Endothelial cell of umbilical vein (primary cell): ENCODE results near the gene GNAZ. TPM values are rescaled to one million over a fixed set of nuclear protein-coding genes. Genes with fewer than 3 reads are reported as not detected.

Source experiments
- BruUV-seq: library from RNA; stranded (reverse); fragments of 400-500 nt; replicated peaks from 2 replicates; lab custom pipeline; 2021; lab: Mats Ljungman, UMichigan
- CTCF ChIA-PET: fragments of 300-600, 350-600 bp; sonication (Branson Sonifier 250); formaldehyde crosslinking; loops from one replicate; lab custom pipeline; 2021; ENCODE audit warnings: antibody characterized with exemption, inconsistent platforms; lab: Charles Lee
- POLR2A ChIA-PET: fragments of 300-600, 350-600 bp; sonication (Branson Sonifier 250); formaldehyde crosslinking; loops from one replicate; lab custom pipeline; 2021; ENCODE audit warnings: antibody characterized with exemption, inconsistent platforms; lab: Charles Lee
- DNase-seq: peaks from one replicate; pipeline ENCODE4 v3.0.0-alpha.2; 2011; ENCODE audit warnings: low read depth, low spot score
- FAIRE-seq: peaks from 2 replicates; lab custom pipeline; 2011; peaks lifted over from hg19 to GRCh38; lab: Jason Lieb, UNC
- H2AFZ ChIP-seq: 2 replicates; pipeline ENCODE4 v1.6.0; 2012; ENCODE audit warnings: low read depth, low read length, control low read depth, inconsistent platforms
- H3K27ac ChIP-seq: 2 replicates; pipeline ENCODE4 v1.5.1; 2011; ENCODE audit warnings: low read depth, mild to moderate bottlenecking, control low read depth, low read length, moderate library complexity; ENCODE audit not compliant: insufficient read depth
- H3K27me3 ChIP-seq, 2 experiments: 2 replicates each; pipeline versions ENCODE4 v1.6.0 to v1.6.1; 2011; ENCODE audit warnings: low read length in 2 of 2, mixed read lengths in 1 of 2; ENCODE audit not compliant: control insufficient read depth in 2 of 2, insufficient read depth in 2 of 2
- H3K36me3 ChIP-seq, 2 experiments: 2 replicates in 1 of 2; 3 replicates in 1 of 2; pipeline ENCODE4 v1.5.1; 2011; ENCODE audit warnings: low read length in 2 of 2, mild to moderate bottlenecking in 1 of 2, moderate library complexity in 1 of 2; ENCODE audit not compliant: control insufficient read depth in 2 of 2, insufficient read depth in 2 of 2; ENCODE audit errors: extremely low read depth in 1 of 2
- H3K4me1 ChIP-seq: 3 replicates; pipeline ENCODE4 v1.5.1; 2011; ENCODE audit warnings: mild to moderate bottlenecking, low read length; ENCODE audit not compliant: control insufficient read depth, insufficient read depth; ENCODE audit errors: extremely low read depth
- H3K4me2 ChIP-seq: 2 replicates; pipeline ENCODE4 v1.6.1; 2011; ENCODE audit warnings: low read length, control low read depth, mixed read lengths; ENCODE audit not compliant: insufficient read depth
- H3K4me3 ChIP-seq, 3 experiments: fragments of 200-600 bp in 1 of 3; sonication (generic), shearing (Covaris generic) in 1 of 3; replicated peaks in 1 of 3; 2 replicates each; pipeline ENCODE4 v1.5.1; 2011 to 2016; ENCODE audit warnings: control low read depth in 3 of 3, low read length in 3 of 3, mild to moderate bottlenecking in 2 of 3, inconsistent platforms in 1 of 3, low read depth in 1 of 3, moderate library complexity in 1 of 3; ENCODE audit not compliant: insufficient read depth in 1 of 3
- H3K79me2 ChIP-seq: 2 replicates; pipeline ENCODE4 v1.6.0; 2012; ENCODE audit warnings: low read length, inconsistent platforms; ENCODE audit not compliant: control insufficient read depth, insufficient read depth
- H3K9ac ChIP-seq: replicated peaks from 2 replicates; pipeline ENCODE3; 2011; ENCODE audit warnings: low read length, control low read depth; ENCODE audit not compliant: insufficient read depth; ENCODE audit errors: extremely low read depth
- H3K9me1 ChIP-seq: replicated peaks from 3 replicates; pipeline ENCODE4 v1.6.0; 2011; ENCODE audit warnings: mild to moderate bottlenecking, low read length; ENCODE audit not compliant: control insufficient read depth, insufficient read depth; ENCODE audit errors: extremely low read depth
- H3K9me3 ChIP-seq: replicated peaks from 2 replicates; pipeline ENCODE4 v1.5.1; 2012; ENCODE audit warnings: low read length, inconsistent platforms; ENCODE audit not compliant: control insufficient read depth, insufficient read depth
- H4K20me1 ChIP-seq: replicated peaks from 2 replicates; pipeline ENCODE3; 2011; ENCODE audit warnings: mild to moderate bottlenecking, low read length; ENCODE audit not compliant: control insufficient read depth, insufficient read depth; ENCODE audit errors: extremely low read depth
- EZH2 ChIP-seq: IDR thresholded peaks from 2 replicates; pipeline ENCODE4 v1.6.1; 2012; ENCODE audit warnings: borderline replicate concordance, low read depth, mild to moderate bottlenecking, moderate library complexity, low read length, inconsistent platforms; ENCODE audit not compliant: severe bottlenecking
- FOS ChIP-seq: IDR thresholded peaks from 2 replicates; pipeline ENCODE4 v1.6.1; 2011; ENCODE audit warnings: mild to moderate bottlenecking, low read length, moderate library complexity, borderline replicate concordance; ENCODE audit not compliant: insufficient read depth
- GATA2 ChIP-seq: IDR thresholded peaks from 2 replicates; pipeline ENCODE4 v1.7.0; 2011; ENCODE audit warnings: low read depth, mild to moderate bottlenecking, moderate library complexity, mixed read lengths, low read length; ENCODE audit not compliant: insufficient read length, insufficient read depth
- JUN ChIP-seq: IDR thresholded peaks from 2 replicates; pipeline ENCODE4 v1.6.1; 2011; ENCODE audit warnings: borderline replicate concordance, low read depth; ENCODE audit not compliant: insufficient read length, insufficient read depth
- MYC ChIP-seq: IDR thresholded peaks from one replicate; pipeline ENCODE4 v1.6.1; 2011; ENCODE audit warnings: mild to moderate bottlenecking, low read depth, low read length
- POLR2A ChIP-seq: IDR thresholded peaks from 2 replicates; pipeline ENCODE4 v1.6.1; 2012; ENCODE audit warnings: low read depth, mild to moderate bottlenecking, control low read depth, low read length
- POLR2AphosphoS5 ChIP-seq: IDR thresholded peaks from 2 replicates; pipeline ENCODE4 v1.6.1; 2012; ENCODE audit warnings: low read depth, mild to moderate bottlenecking, control low read depth, low read length, moderate library complexity; ENCODE audit not compliant: insufficient read depth
- dilution Hi-C: fragments of 300-500 bp; cut with MboI; formaldehyde crosslinking; loops from one replicate; pipeline ENCODE4 v1.15.0; 2019; ENCODE audit warnings: low sequenced_read_pairs; ENCODE audit not compliant: extremely low pct_ligation_motif_present
- intact Hi-C: fragments of 100-400 bp; cut with micrococcal nuclease; formaldehyde crosslinking; loops from one replicate; pipeline ENCODE4 v1.10.0; 2022
- polyA plus RNA-seq, 4 experiments: library from polyadenylated mRNA; depleted of rRNA in 3 of 4; stranded (reverse) in 3 of 4; unstranded in 1 of 4; fragments of >200 nt; gene quantifications; 2 replicates each; pipeline versions ENCODE4 v1.2.1 to v1.2.3, GENCODE V29; 2011 to 2012; ENCODE audit warnings: missing spikeins in 1 of 4
- total RNA-seq: library from RNA; stranded (reverse); gene quantifications from 2 replicates; pipeline ENCODE4 v1.2.3, GENCODE V29; 2021
- TF ChIP-seq, protein P1 (sequence below), 2 donors: IDR thresholded peaks; 1 replicate in 1 of 2; 2 replicates in 1 of 2; pipeline ENCODE4 v1.5.1; 2011; ENCODE audit warnings: low read length in 2 of 2, mild to moderate bottlenecking in 2 of 2, moderate library complexity in 2 of 2, control low read depth in 1 of 2, inconsistent platforms in 1 of 2, low read depth in 1 of 2; ENCODE audit not compliant: insufficient read depth in 1 of 2; ENCODE audit errors: extremely low read depth in 1 of 2
- TF ChIP-seq, protein P2 (sequence below): IDR thresholded peaks from 2 replicates; pipeline ENCODE4 v1.6.1; 2011; ENCODE audit not compliant: insufficient read depth, insufficient read length

The GNAZ gene
- total and polyA plus RNA-seq, 2 donors (not counting 3 experiments of a cell fraction or from before 2014, with no cell fraction given), result 0.44 to 0.86 TPM

GRCh38 chr22:23157560-23158515 is 87.5 kb downstream of the GNAZ start:
- Histone ChIP-seq H3K9me3 (no peaks in the 10 kb centered on the region), H3K9ac (no peak overlapping the region), H3K27ac (no peak overlapping the region), H3K4me3 (no peak overlapping the region), H3K36me3 (no peaks in the 10 kb centered on the region), H4K20me1 (no peaks in the 10 kb centered on the region), H3K79me2 (no peaks in the 10 kb centered on the region), H3K27me3 (no peaks in the 10 kb centered on the region), H3K4me1 (no peaks in the 10 kb centered on the region), H3K9me1 (no peaks in the 10 kb centered on the region), H3K4me2 (no peak overlapping the region), H2AFZ (no peak overlapping the region)
- DNase-seq (no peak), FAIRE-seq (no peak)
- no TSS peak for BruUV-seq
- dilution Hi-C loops, result no loop called here
- CTCF ChIA-PET, result interaction anchor here (1.1 to 3.1 kb wide), 6 partner anchors 10 to 228 kb away, joined by 3 to 15 read pairs (median 6); partner anchors contain the start of gene RAB36
- intact Hi-C loops, result no loop called here
- TF ChIP-seq, protein P1, sequence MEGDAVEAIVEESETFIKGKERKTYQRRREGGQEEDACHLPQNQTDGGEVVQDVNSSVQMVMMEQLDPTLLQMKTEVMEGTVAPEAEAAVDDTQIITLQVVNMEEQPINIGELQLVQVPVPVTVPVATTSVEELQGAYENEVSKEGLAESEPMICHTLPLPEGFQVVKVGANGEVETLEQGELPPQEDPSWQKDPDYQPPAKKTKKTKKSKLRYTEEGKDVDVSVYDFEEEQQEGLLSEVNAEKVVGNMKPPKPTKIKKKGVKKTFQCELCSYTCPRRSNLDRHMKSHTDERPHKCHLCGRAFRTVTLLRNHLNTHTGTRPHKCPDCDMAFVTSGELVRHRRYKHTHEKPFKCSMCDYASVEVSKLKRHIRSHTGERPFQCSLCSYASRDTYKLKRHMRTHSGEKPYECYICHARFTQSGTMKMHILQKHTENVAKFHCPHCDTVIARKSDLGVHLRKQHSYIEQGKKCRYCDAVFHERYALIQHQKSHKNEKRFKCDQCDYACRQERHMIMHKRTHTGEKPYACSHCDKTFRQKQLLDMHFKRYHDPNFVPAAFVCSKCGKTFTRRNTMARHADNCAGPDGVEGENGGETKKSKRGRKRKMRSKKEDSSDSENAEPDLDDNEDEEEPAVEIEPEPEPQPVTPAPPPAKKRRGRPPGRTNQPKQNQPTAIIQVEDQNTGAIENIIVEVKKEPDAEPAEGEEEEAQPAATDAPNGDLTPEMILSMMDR (IDR thresholded peaks at IDR 0.05; ENCODE audit: extremely low read depth in 1 of 2, insufficient read depth in 1 of 2, low read depth in 1 of 2, low read length in 2 of 2), result no peak
- TF ChIP-seq GATA2, result no peak
- TF ChIP-seq POLR2A, result no peak
- no peak for TF ChIP-seq JUN
- TF ChIP-seq MYC, result no peak
- TF ChIP-seq, protein P2, sequence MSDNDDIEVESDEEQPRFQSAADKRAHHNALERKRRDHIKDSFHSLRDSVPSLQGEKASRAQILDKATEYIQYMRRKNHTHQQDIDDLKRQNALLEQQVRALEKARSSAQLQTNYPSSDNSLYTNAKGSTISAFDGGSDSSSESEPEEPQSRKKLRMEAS, result no peak
- TF ChIP-seq POLR2AphosphoS5, result no peak
- TF ChIP-seq EZH2, result no peak
- TF ChIP-seq FOS, result no peak
- POLR2A ChIA-PET, result interaction anchor here (0.7 kb wide), 1 partner anchor 16 kb away, joined by 3 read pairs; no protein-coding TSS in a partner anchor
